Erythroblast (primary cell): ENCODE measurements around the gene CTNND2.
"Not testable (repeated sequence)": the region's sequence is repeated elsewhere in the genome, so short reads cannot be mapped to it uniquely, and the experiment has no call there.

Experiments used
- DNase-seq, 2 experiments: peaks; one replicate each; lab custom pipeline; 2025; lab: John Stamatoyannopoulos, UW
- GATA1 ChIP-seq: IDR thresholded peaks from 2 replicates; pipeline ENCODE4 v1.6.1; 2011; ENCODE audit warnings: low read depth, mild to moderate bottlenecking, control low read depth, low read length, moderate library complexity
- POLR2A ChIP-seq: IDR thresholded peaks from 2 replicates; pipeline ENCODE4 v1.6.1; 2011; ENCODE audit warnings: mild to moderate bottlenecking, low read length

The CTNND2 gene

GRCh38 chr5:11650936-11651335, 253.3 kb downstream of the CTNND2 start:
- DNase-seq: no peak

GRCh38 chr5:11646141-11646540, 258.1 kb downstream of the CTNND2 start:
- DNase-seq: no peak
- TF ChIP-seq GATA1: no peak

More at GRCh38 chr5:11650936-11651335, 253.3 kb downstream of the CTNND2 start:
- TF ChIP-seq POLR2A (no peak), GATA1 (no peak)

GRCh38 chr5:11642438-11642837, 261.8 kb downstream of the CTNND2 start:
- DNase-seq: no peak
- TF ChIP-seq GATA1 (no peak), POLR2A (no peak)

- DNase-seq: no peak
- no peak for TF ChIP-seq POLR2A
- TF ChIP-seq GATA1: no peak
These were observed 263.9 kb downstream of the CTNND2 start for GRCh38 chr5:11640158-11640873.

GRCh38 chr5:11622785-11623184, 281.5 kb downstream of the CTNND2 start:
- no peak for DNase-seq
- no peak for TF ChIP-seq POLR2A
- TF ChIP-seq GATA1: no peak

GRCh38 chr5:11620172-11620571, 284.1 kb downstream of the CTNND2 start:
- DNase-seq: no peak
- TF ChIP-seq POLR2A (no peak), GATA1 (no peak)

- TF ChIP-seq GATA1 (no peak), POLR2A (no peak)
- DNase-seq: no peak
These were observed 284.8 kb downstream of the CTNND2 start for GRCh38 chr5:11619339-11620024.

- TF ChIP-seq GATA1 (no peak), POLR2A (no peak)
- no peak for DNase-seq
These were observed 287.2 kb downstream of the CTNND2 start for GRCh38 chr5:11617080-11617479.

- not testable (repeated sequence) for DNase-seq
These were observed 287.6 kb downstream of the CTNND2 start for GRCh38 chr5:11616624-11617023.

- no peak for DNase-seq
- TF ChIP-seq GATA1: no peak
These were observed 293.2 kb downstream of the CTNND2 start for GRCh38 chr5:11611011-11611410.

- DNase-seq: no peak
- no peak for TF ChIP-seq GATA1
- TF ChIP-seq POLR2A: no peak
These were observed 294.5 kb downstream of the CTNND2 start for GRCh38 chr5:11609570-11610303.

- no peak for TF ChIP-seq POLR2A
- TF ChIP-seq GATA1: no peak
These were observed 295.7 kb downstream of the CTNND2 start for GRCh38 chr5:11608530-11608929.

GRCh38 chr5:11607944-11608483, 296.2 kb downstream of the CTNND2 start:
- TF ChIP-seq POLR2A (no peak), GATA1 (no peak)

More at GRCh38 chr5:11608530-11608929, 295.7 kb downstream of the CTNND2 start:
- DNase-seq: no peak

GRCh38 chr5:11602298-11602697, 301.9 kb downstream of the CTNND2 start:
- DNase-seq: no peak
- TF ChIP-seq GATA1: no peak
- TF ChIP-seq POLR2A: no peak

More at GRCh38 chr5:11607944-11608483, 296.2 kb downstream of the CTNND2 start:
- DNase-seq: no peak

- DNase-seq: no peak
These were observed 304.7 kb downstream of the CTNND2 start for GRCh38 chr5:11599499-11599898.

More at GRCh38 chr5:11599499-11599898, 304.7 kb downstream of the CTNND2 start:
- TF ChIP-seq GATA1 (no peak), POLR2A (no peak)
